Measurements from ENCODE around the gene MS4A6A.
"Not testable (repeated sequence)": the region's sequence is repeated elsewhere in the genome, so short reads cannot be mapped to it uniquely, and the experiment has no call there.

MS4A6A gene

GRCh38 chr11:60158636-60159035 lies 24.2 kb downstream of the MS4A6A start:
- H3K4me3 ChIP-seq (replicated peaks in 1 of 2; ENCODE audit: low read depth in 2 of 2, low read length in 2 of 2): no peak overlapping the region
- DNase-seq (ENCODE audit: low read depth in 2 of 2): no peak
- TF ChIP-seq CTCF (IDR thresholded peaks at IDR 0.05; ENCODE audit: low read depth, low read length): no peak

- TF ChIP-seq CTCF (IDR thresholded peaks at IDR 0.05; ENCODE audit: low read depth, low read length): no peak
- H3K4me3 ChIP-seq (replicated peaks in 1 of 2; ENCODE audit: low read depth in 2 of 2, low read length in 2 of 2): no peak overlapping the region
- DNase-seq (ENCODE audit: low read depth in 2 of 2): no peak
These were observed 27.0 kb downstream of the MS4A6A start for GRCh38 chr11:60155931-60156330.

GRCh38 chr11:60152727-60153126 lies 30.2 kb downstream of the MS4A6A start:
- not testable (repeated sequence) for H3K4me3 ChIP-seq (replicated peaks in 1 of 2; ENCODE audit: low read depth in 2 of 2, low read length in 2 of 2); DNase-seq (ENCODE audit: low read depth in 2 of 2)

GRCh38 chr11:60150279-60150678 lies 32.6 kb downstream of the MS4A6A start:
- no peak overlapping the region for H3K4me3 ChIP-seq (replicated peaks in 1 of 2; ENCODE audit: low read depth in 2 of 2, low read length in 2 of 2)
- DNase-seq (ENCODE audit: low read depth in 2 of 2): no peak
- TF ChIP-seq CTCF (IDR thresholded peaks at IDR 0.05; ENCODE audit: low read depth, low read length): no peak

- no peak overlapping the region for H3K4me3 ChIP-seq (replicated peaks in 1 of 2; ENCODE audit: low read depth in 2 of 2, low read length in 2 of 2)
- DNase-seq (ENCODE audit: low read depth in 2 of 2): no peak
- no peak for TF ChIP-seq CTCF (IDR thresholded peaks at IDR 0.05; ENCODE audit: low read depth, low read length)
These were observed 37.2 kb downstream of the MS4A6A start for GRCh38 chr11:60145677-60146076.

- no peak for DNase-seq (ENCODE audit: low read depth in 2 of 2)
- TF ChIP-seq CTCF (IDR thresholded peaks at IDR 0.05; ENCODE audit: low read depth, low read length): no peak
- no peak overlapping the region for H3K4me3 ChIP-seq (replicated peaks in 1 of 2; ENCODE audit: low read depth in 2 of 2, low read length in 2 of 2)
These were observed 39.1 kb downstream of the MS4A6A start for GRCh38 chr11:60143768-60144167.

GRCh38 chr11:60133917-60134316 lies 49.0 kb downstream of the MS4A6A start:
- no peak for DNase-seq (ENCODE audit: low read depth in 2 of 2)
- H3K4me3 ChIP-seq (replicated peaks in 1 of 2; ENCODE audit: low read depth in 2 of 2, low read length in 2 of 2): no peak overlapping the region
- no peak for TF ChIP-seq CTCF (IDR thresholded peaks at IDR 0.05; ENCODE audit: low read depth, low read length)
